ENCODE data around the gene ZNF524.

The ZNF524 gene

DNA sequence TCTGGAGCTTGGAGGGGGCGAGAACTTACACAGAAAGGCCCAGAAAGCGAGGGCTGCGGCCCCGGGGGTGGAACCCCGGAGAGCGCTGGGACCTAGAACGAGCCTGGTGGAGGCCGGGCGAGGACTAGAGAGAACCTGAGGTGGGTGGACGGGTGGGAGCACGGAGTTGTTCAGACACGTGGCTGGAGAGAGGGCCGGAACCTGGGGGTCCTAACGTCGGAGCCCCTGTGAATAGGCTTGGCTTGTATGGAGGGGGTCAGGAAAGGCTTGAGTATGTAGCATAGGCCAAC, 43.7 kb downstream of the ZNF524 start:
- DNase-seq = no peak

DNA sequence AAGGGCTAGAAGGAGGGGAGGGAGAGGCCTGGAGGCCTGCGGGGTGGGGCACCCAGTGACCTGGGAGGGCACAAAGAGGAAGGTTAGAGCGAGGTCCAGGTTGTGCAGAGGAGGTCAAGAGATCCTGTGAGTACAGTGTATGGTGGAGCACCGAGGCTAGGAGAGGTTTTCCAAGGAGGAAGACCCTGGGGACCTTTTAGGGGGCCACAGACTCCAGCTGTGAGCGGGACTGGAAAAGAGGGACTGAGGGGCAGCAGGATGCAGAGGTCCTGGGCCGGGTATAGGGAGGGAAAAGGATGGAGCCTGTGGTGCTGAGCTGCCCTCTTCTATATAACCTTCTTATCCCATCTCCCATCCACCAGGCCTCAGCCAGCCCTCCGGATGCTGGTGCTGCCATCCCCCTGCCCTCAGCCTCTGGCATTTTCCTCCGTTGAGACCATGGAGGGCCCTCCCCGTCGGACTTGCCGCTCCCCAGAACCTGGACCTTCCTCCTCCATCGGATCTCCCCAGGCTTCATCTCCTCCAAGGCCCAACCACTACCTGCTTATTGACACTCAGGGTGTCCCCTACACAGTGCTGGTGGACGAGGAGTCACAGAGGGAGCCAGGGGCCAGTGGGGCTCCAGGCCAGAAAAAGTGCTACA, 44.2 kb downstream of the ZNF524 start:
- no peak for DNase-seq

DNA sequence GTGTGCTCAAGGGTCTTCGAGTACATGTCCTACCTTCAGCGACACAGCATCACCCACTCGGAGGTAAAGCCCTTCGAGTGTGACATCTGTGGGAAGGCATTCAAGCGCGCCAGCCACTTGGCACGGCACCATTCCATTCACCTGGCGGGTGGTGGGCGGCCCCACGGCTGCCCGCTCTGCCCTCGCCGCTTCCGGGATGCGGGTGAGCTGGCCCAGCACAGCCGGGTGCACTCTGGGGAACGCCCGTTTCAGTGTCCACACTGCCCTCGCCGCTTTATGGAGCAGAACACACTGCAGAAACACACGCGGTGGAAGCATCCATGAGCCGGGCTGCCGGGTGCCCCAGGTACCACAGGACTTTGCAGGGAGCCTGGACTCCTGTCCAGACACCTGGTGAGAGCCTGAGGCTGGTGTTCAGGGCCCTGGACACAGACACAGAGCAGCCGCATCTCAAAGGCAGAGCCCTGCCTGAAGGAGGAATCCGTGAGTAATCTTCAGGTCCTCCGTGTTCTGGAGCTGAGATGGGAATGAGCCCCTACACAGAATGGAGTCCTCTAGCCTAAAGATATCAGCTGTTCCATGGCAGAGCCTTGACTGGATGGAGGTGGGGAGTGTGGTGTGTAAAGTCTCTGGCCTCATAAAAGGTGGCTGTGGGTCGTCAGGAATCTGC, 44.9 kb downstream of the ZNF524 start:
- DNase-seq = no peak

DNA sequence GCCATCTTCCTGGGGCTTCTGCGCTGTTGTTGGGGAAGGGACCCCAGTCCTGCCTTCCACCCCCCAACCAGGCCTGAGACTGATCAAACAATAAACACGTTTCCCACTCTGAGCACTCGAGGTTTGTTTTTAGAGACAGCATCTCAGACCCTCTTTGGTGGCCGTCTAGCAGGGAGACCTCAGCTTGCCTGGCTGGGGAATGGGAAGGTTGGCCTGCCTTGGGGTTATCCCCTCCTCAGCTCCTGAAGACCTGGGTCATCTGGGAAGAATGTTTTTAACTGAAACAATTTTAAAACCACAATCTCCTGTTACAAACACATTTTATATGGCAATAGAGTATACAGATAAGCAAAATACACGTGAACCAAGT, 45.4 kb downstream of the ZNF524 start:
- no peak for DNase-seq

DNA sequence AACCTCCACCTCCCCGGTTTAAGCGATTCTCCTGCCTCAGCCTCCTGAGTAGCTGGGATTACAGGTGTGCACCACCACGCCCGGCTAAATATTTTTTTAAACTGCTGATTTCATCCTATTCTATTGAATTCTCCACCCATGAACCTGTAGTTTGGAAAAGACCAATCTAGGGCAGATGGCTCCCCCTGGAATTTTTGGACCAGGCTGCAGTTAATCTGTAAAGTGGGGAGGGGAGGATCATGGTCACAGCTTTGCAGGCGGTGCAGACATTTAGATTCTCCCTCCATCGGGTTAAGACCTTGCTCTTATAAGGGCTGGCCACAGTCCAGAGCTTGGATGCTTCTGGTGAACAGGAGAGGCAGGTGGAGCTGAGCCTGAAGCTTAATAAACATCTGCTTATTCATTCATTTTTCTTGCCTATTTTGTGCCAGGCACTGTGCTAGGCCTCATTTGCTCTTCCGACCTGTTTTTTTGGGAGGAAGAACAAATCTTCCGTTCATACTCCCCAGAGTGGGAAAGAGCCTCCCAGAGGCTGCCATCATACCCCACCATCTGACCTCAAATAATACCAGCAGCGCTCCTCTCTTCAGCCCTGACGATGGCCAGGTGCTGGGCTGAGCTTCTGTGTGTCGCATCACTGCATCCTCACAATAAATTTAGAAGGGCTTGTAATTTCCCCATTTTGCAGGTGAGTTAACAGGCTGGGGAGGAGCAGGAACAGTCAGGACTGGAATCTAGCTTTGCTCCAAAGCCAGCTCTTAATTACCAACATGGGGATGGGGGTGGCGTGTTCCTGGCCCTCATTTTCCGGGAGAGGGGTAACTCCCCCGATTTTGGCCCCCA, 47.0 kb downstream of the ZNF524 start:
- no peak for DNase-seq

DNA sequence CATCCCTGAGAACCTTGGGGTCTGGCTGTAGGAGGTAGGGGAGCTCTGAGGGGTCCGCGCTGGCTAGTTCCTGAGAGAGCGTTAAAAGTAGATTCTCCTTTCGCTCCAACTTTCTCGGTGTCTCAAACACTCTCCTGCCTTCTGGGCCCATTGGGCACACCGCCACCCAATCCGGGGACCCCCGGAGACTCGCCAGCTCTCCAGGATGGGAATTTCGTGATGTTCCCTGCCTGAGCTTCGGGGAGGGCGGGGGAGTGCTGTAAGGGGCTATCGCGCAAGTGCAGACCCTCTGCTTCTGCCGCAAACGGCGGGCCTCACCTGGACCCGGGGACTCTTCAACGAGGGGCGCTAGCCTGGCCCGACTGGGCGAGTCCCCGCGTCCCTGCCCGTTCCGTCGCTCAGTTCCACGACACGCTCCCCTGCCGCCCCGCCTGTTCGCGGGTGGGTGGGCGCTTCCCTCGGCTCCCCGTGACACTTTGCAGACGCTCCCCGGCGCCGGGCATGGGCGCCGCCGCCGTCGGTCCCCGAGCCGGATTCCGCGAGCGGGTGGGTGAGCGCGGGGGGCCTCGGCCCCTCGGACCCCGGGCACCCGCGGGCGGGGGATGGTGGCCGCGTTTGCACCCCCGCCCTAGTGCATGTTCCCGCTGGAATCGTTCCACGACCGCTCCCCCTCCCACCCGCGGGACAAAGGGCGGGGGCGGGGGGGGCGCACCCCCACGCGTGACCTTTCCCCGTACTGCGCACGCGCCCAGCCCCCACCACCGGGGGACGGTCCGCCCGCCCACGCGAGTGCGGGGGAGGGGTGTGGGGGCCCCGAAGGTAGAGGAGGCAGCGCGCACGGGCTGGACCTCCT, 47.9 kb downstream of the ZNF524 start, which contains the start of gene CCDC106:
Gene CCDC106 (plus strand): TSS at position 481 of the 853 bp plus-strand sequence. CDS start 835 bp downstream, outside the sequence.
- peak; percentile 48 for DNase-seq

DNA sequence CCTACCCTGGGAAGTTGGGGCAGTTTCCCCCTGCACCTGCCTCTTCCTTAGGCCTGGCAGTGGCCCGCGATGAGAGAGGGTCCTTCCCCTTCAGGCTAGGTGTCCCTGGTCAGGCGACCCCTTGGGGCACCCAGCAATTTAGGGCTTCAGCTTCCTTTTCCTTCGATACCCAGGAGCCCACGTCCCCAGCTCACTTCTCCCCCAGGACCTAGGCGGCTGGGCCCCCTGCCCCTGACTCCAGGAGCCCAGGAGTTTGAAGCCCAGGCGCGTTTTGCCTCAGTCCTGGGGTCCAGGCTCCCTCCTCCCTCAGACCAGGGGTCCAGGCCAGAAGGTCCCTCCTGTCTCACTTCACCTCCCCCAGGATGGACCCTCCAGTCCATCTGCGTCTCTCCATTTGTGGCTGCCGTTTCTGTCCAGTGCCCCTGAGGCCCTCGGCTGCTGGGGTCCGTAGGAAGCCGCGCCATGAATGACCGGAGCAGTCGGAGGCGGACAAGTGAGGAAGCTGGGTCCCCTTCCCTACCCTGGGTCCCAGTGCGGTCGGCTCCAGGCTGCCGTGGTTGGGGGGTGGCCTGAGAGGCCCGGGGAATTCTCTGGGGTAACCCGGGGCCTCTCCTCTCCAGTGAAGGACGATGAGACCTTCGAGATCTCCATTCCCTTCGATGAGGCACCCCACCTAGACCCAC, 48.6 kb downstream of the ZNF524 start:
- no peak for DNase-seq

DNA sequence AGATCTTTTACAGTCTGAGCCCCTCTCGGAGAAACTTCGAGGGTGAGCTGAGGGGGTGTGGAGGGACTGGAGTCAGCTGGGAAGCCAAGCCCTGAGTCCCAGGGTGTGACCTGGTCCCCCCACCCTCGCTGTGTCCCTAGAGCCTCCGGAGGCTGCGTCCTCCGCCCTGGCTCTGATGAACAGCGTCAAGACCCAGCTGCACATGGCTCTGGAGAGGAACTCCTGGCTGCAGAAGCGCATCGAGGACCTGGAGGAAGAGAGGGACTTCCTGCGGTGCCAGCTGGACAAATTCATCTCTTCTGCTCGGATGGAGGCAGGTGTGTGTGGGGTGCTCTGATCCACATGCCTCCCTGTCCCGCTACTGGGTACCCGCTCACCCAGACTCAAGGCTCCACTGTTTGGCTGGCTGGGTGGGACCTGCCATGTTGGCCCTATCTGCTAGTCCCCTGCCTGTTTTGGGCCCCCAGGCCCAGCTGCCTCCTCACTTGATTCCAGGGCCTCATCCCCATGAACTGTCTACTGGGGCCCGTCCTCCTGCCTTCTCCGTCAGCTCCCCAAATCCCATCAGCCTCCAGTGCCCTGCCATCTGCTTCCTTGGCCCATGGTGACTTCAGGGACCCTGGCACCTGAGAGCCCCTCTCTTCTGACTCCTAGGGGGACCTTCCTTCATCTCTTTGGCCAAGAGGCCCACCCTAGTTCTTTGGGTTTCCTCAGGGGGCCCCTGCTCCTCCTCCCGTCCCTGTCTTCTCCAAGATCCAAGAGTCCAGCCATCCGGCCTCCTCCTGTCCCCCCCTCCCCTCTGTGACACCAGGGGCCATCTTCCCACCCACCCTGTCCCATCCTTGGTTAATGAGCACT, 49.4 kb downstream of the ZNF524 start:
- DNase-seq = no peak

DNA sequence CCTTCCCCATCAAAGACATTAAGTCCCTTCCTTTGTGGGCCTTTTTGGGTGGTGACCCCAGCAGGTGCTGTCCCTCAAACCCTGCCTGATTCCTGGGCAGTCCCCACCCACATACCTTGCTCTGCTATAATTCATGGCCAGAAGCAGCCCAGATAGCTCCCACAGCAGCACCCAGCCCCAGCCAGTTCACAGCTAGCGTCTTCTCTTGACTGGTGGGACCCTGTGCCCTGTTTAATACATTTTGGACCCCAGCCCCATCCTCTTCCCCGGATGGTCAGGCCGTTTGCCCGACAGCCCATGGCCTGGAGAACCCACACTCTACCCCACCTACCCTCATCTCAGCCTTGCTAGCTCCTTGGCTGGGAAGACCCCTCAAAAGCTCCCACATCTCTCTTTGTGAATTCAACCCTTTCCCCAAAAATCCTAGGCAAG, 50.1 kb downstream of the ZNF524 start:
- DNase-seq = no peak

DNA sequence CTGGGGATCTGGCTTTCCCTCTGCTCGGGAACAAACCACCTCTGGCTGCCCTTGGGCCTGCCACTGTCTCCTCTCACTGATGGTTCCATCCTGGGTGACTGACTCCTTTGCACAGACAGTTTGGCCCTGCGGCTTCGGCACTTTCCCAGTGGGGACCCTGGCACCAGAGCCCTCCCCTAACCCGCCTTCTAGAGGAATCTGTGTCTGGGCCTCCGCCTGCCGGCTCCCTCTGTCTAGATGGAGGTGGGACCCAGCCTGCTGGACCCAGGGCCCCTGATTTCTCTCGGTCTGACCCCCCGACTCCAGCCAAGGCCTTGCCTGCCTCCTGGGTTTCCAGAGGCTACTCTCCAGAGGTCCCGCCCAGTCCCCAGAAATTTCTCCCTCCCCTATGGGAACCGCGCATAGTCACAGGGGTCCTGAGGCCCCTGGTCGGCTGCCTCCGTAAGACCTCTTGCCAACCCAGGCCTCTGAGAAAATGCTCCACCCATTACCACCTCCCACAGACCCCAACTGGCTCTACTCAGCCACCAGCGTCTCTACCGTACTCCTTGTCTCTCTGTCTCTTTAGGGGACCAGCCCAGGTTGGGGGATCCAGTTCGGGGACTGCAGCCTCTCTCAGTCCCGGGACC, 50.6 kb downstream of the ZNF524 start:
- no peak for DNase-seq

DNA sequence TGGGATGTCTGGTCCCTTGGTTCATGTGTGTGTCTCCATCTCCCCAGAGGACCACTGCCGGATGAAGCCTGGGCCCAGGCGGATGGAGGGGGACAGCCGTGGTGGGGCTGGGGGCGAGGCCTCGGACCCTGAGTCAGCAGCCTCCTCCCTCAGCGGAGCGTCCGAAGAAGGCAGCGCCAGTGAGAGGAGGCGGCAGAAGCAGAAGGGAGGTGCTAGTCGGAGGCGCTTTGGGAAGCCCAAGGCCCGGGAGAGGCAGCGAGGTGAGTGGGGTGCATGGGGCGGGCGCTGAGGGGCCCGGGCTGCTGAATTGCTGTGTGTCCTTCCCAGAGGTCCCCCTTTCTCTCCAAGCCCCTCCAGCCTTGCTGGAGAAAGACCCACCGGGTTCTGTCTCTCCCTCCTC, 51.1 kb downstream of the ZNF524 start:
- no peak for DNase-seq

DNA sequence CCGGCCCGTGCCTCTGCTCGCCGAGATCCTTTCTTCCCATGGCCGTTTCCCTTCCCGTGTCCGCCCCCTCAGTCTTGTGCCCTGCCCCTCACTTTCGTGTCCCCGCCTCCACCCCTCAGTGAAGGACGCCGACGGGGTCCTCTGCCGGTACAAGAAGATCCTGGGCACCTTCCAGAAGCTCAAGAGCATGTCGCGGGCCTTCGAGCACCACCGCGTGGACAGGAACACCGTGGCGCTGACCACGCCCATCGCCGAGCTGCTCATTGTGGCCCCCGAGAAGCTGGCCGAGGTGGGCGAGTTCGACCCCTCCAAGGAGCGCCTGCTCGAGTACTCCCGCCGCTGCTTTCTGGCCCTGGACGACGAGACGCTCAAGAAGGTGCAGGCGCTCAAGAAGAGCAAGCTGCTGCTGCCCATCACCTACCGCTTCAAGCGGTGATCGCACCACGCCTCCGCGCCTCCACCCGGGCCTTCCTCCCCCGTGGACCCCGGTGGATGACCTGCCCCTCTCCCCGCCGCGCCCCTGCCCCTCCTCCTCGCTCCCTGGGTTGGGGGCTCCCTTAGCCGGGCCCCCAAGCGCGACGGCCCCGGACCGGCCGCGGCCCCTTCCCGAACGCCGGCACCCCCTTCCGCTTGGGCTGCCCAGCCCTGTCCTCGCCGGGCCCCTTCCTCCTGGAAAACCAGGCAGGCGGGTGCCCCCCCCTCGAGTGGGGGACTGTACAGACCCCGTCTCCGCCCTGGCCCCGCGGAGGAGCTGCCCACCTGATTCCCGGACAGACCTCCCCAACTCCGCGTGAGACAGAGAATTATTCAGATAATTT, 52.4 kb downstream of the ZNF524 start:
- no peak for DNase-seq

All from effector CD8-positive, alpha-beta T cell (primary cell).